Activated CD4-positive, alpha-beta T cell treated with anti-CD3 and anti-CD28 coated beads, Interleukin-10, Interleukin-2, amounts not matched to agents 100 ng/mL and 50 ng/mL, durations not matched to agents 16 hours and 8 hours (primary cell): Measurements from ENCODE around the gene HRH2.
"Not testable (repeated sequence)": the region's sequence is repeated elsewhere in the genome, so short reads cannot be mapped to it uniquely, and the experiment has no call there.

Experiments
- DNase-seq: peaks from one replicate; pipeline ENCODE4 v3.0.0-alpha.2; 2020

The HRH2 gene

DNA sequence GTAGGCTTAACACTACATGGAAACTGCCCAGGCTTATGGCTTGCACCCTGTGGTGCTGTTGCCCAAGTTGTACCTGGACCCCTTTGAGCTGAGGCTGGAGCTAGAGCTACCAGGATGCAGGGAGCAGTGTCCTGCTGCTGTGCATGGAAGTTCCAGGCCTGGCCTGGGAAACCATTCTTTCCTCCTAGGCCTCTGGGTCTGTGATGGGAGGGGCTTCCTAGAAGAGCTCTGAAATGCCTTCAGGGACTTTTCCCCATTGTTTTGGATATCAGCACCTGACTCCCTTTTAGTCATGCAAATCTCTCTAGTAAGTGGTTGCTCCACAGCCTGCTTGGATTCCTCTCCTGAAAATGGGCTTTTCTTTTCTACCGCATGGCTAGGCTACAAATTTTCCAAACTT, 7.9 kb upstream of the HRH2 start:
- DNase-seq: no peak

DNA sequence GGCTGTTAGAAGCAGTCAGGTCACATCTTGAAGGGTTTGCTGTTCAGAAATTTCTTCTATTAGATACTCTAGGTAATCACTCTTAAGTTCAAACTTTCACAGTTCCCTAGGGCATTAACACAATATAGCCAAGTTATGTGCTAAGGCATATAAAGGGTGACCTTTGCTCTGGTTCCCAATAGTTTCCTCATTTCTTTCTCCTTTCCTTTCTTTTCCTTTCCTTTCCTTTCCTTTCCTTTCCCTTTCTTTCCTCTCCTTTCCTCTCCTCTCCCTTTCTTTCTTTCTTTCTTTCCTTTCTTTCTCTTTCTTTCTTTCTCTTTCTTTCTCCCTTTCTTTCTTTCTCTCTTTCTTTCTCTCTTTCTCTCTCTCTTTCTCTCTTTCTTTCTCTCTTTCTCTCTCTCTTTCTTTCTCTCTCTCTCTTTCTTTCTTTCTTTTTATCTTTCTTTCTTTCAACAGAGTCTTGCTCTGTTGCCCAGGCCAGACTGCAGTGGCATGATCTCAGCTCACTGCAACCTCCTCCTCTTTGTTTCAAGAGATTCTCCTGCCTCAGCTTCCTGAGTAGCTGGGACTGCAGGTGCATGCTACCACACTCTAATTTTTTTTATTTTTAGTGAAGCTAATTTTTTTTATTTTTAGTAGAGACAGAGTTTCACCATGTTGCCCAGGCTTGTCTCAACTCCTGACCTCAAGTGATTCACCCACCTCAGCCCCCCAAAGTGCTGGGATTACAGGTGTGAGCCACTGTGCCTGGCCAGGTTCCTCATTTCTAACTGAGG, 7.3 kb upstream of the HRH2 start:
- DNase-seq: not testable (repeated sequence)

DNA sequence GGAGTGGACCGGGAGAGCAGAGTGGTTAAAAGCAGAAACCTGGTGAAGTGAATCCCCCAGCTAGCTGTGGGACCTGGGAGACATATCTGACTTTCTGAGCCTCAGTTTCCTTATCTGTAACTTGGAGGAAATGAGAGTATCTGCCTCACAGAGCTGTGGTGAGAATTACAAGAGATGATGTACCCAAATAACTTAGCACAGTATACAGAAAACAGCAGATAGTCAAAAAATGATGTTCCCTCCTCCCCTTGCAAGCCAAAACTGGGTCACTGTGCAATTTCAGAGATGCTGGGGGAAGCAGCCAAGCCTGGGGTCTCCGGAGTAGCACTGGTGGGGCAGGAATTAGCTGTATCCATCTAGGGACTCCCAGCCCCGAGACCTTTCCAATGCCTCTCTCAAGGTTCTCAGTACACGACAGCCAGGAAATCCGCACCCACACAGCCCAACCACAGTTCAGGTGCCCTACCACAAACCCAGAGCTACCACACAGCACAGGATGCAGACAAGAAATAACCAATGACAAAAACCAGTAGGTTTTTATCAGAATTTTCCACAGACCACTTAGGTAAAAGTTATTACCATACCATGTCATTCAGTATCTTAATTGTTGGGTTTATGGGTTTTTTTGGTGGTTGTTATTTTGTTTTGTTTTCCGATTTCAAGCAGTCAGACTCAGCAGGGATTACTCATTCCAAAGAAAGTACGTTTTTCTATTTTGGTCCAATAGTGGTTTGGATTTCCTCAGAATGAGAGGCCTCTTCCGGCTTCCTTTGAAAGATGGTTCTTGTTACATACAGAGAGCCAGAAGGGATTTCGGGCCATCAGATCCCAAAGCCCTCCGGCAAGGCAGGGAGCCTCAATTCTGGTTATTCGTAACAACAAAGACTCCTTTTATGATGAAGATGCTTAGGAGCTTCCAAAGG, 4.9 kb upstream of the HRH2 start:
- peak; percentile 94 for DNase-seq

DNA sequence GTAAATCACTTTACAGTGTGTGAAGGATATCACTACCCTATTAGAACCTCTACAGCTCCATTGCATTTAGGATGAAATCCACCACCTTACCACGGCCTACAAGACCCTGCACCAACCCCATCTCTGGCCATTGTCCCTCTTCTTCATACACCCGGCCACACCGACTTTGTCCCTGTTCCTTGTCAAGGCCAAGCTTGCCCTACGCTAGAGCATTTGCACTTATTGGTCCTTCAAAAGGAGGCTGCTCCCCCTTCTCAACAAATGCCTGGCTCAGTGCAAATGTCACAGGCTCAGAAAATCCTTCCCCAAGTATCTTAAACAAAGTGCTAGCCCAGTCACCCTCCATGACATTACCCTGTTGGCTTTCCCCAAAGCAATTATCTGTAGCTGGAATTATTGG, 4.1 kb upstream of the HRH2 start:
- DNase-seq: no peak

DNA sequence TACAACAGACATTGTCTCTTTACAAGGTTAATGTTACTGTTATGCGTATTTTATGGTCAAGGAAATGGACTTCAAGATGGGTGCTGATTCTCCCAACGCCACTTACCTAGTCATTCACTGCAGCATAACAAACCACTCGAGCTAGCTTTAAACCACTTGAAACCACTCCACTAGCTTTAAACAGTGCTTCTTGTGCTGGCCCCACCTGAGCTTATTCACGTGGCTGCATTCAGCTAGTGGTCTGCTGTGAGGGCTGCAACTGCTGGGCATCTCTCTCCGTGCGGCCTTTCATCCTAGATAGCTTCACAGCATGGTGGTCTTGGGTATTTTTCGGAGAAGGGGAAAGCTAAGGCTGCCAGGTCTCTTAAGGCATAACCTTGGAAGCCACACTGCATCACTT, 3.5 kb upstream of the HRH2 start:
- peak; percentile 22 for DNase-seq

DNA sequence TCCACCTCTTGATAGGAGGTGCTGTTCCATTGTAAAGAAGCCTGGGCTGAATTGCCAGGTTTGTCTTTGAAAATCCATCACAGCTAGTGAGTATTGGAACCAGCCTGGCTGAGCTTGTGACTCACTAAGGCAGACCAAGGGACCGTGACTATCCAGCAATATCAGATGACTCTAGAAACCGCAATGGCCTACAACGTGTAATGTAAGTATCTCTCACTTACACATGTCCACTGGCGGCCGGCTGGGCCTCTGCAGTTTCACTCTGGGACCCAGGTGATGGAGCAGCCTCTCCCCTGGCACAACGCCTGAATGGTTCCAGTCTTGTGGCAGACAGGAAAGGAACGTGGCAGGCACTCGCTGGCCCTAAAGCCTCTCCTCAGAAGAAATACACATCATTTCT, 3.1 kb upstream of the HRH2 start:
- peak; percentile 63 for DNase-seq

DNA sequence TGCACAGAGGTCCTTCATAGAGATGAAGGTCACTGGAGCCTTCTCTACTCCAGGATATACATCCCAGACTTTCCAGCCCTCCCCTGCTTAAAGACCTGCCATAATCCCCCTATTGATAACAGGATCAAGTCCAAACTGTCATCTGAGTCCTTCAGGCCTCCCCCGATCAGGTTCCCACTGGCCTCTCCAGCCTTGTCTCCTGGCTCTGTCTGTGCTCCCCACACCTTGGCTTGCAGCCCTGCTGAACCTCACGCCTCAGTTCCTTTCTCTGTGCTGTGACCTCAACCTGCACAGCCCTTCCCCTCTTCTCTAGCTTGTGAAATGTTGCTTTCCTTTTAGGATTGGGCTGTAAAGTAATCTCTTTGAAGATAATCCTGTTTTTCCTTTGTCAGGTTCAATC, 2.5 kb upstream of the HRH2 start:
- peak; percentile 25 for DNase-seq

DNA sequence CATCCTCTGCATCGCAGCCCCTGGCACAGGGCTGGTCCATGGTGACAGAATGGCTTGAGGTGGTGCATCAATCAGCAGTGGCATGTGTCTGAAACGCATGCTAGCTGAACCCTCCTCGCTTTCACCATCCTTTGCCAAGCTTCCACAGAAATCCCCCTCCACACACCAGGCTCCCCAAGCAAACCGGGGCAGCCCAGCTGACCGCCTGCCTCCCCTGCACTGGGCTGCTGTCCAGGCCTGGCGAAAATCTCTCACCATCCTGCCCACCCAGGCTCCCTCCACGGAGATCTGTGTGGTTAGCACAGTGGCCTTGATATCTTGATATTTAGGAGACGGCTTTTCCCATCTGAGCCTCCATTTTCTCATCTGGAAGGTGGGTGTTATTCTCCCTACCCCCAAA, 905 bp upstream of the HRH2 start:
- no peak for DNase-seq

DNA sequence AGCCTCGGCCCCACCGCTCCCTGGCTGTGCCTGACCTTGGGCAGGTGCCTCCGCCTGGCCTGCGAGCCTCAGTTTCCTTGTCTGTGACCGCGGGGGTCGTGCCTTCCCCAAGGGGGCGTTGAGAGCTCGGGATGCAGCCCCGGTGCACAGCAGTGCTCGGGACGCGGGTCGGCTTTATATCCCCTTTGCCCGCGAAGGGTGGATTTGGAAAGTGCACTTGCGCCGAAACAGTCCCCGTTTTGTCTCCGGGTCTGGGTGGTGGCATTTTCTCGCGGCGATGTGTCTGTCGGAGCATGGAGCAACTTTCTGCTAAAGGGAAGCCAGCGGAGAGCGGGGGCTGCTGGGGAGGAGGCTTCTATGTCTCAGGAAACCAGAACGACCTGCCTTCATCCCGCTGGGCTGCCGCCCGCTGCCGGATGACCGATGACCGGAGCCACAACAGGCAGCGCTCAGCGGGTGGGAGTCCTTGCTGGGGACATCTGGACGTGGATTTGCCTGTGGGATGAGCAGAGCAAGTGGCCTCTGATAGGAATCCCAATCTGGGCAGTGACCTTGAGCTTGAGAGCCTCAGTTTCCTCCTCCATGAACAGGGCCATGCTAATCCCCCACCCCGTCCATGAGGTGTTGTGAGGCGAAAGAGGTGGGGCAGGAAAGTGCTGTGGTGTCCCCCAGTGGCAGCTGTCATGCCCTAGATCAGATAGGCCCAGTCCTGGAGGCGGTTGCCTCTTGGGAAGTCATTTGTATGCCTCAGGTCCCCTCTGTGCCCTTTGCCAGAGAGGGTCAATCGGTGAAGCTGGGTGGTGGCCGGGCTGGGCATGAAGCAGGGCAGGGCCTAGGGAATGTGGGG, 651 bp downstream of the HRH2 start:
- peak; percentile 51 for DNase-seq

DNA sequence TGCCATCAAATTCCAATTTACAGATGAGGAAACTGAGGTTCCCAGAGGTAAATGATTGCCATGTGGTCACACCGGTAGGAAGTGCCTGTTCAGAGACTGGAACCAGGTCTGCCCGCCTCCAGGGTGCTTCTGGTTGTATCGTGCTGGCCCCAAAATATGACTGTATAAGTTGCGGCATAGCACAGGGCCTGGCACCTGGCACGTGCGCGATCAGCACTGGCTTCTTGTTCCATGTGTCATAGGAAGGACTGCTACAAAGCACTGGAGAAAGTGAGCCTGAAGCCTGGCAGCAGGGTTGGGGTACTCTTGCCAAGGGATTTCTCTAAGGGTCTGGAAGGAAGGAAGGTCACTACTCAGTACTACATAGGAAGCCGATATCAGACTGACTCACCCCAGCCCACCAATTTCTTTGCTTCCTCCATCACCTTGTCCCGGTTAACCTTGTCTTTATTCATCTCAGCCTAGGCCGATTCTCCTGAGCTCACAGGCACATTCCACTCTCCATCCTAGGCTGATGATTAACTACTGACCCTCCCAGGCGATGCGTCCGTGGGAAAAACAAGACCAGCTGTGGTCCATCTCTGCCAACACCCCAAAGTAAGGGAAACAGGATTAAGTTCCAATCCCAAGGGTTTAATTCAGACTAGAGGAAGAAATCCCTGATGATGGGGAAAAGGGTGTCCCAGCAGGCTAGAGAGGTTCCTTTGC, 1.8 kb downstream of the HRH2 start:
- DNase-seq: no peak

DNA sequence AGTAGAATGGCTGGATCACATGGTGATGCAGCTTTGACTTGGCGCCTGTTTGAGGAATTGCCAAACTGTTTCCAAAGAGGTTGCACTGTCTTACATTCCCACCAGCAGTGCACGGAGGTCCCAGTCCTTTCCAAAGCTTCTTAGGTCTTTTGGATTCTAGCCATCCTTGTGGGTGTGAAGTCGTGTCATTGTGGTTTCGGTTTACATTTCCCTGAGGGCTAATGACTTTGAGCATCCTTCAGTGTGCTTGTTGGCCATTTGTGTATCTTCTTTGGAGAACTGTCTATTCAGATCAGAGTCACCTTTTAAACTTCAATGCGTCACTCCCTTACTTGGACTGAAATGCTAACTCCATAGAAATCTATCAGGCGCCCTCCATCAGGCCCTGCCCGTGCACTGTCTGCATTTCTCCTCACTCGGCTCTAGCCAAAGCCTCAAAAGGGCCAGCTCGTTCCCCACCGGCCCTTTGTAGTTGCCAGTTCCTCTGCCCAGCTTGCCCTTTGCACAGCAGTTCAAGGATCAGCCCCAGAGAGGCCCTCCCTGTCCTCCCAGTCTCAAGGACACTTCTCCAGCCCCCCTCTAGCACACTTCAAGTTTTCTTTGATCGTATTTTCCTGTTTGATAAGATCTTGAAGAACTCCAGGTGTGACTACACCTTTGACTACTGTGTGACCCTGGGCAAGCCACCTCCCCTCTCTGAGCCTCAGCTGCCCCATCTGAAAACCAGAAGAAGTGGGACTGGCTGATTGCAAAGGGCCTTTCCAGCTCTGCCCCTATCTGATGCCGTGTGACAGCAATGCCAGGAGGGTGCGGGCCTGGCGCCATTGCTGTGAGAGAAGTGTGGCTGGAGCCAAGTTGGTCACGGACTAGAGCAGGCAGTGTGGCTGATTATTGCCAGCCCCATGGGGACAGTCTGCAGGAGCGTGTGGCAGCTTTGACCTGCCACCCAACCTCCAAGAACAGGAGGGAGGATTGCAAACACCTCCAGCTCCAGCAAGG, 5.6 kb downstream of the HRH2 start:
- DNase-seq: no peak

DNA sequence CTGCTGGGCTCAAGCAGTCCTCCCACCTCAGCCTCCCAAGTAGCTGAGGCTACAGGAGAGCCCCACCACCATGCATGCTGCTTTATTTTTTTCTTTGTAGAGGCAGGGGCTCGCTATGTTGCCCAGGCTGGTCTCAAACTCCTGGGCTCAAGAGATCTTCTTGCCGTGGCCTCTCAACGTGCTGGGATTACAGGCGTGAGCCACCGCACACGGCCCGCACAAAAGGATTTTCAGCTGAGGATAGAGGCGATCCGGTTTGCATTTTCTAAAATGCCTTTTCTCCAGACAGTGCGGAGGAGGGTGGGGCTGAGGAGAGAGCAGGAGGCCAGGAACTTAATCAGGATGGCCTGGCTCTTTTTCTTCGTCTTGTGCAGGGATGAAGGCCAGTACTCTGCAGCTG, 6.9 kb downstream of the HRH2 start:
- no peak for DNase-seq

DNA sequence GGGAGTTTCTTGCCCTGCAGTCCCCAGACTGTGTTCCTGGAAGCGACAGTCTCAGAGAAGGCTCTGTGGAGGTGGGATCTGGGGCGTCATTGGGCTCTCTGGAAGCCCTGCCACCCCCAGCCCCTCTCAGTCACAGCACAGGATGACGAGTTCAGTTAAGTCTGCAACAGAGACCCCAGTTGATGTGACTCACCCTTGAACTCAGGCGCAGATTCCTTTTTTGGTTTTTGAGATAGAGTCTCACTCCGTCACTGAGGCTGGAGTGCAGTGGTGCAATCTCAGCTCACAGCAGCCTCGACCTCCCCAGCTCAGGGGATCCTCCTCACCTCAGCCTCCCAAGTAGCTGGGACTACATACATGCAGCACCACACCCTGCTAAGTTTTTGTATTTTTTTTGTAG, 8.3 kb downstream of the HRH2 start:
- DNase-seq: no peak

DNA sequence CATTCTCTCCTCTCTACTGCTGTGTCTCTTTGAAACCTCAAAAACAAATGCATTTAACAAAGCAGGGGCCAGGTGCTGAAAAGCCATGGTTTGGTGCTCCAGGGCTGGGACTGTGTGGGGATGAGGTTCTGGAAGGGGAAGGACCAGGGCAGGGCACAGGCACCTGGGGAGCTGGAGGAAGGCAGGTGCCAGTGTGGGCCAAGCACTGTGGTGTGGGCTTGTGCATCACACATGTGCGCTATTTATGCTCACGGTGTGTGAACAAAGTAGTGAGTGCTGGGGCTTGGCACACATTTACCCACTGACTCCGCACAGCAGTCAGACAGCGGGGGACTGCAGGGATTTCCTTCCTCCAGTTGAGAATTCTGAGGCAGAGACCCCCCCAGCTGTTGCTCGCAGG, 10.1 kb downstream of the HRH2 start:
- no peak for DNase-seq

DNA sequence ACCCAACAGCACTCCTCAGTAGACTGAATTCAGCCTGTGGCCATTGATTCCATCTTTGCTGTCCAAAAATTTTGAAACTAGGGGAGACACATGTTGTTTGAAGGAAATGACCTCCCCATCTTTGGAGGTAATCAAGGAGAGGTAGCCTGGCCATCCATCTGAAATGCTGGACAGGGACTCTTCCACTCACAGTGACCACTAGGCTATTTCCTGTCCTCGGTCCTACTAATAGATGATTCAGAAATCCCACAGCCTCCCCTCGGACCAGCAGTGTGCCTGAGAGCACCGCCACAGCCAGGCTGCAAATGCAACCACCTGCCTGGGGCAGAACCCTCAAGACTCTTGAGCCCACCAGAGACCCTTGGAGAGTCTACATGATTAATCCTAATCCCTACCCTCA, 12.5 kb downstream of the HRH2 start:
- DNase-seq: no peak

DNA sequence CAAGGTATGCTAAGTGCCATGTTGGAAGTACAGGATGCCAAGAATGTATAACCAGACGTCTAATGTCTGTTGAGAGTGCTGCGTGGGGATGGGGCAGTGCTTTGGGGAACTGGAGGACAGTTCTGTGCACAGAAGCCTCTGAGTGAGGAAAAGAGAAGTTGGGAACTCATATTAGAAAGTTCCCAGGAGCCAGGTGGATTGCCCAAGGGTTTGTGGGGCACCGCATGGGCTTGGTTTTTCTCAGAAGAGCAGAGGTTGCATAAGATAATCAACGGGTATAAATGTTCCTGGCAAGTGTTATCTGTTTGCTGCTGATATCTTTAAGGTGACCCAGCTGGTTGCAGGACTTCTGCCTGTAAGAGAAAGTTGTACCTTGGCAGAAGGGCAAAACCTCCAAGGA, 13.1 kb downstream of the HRH2 start:
- DNase-seq: no peak

DNA sequence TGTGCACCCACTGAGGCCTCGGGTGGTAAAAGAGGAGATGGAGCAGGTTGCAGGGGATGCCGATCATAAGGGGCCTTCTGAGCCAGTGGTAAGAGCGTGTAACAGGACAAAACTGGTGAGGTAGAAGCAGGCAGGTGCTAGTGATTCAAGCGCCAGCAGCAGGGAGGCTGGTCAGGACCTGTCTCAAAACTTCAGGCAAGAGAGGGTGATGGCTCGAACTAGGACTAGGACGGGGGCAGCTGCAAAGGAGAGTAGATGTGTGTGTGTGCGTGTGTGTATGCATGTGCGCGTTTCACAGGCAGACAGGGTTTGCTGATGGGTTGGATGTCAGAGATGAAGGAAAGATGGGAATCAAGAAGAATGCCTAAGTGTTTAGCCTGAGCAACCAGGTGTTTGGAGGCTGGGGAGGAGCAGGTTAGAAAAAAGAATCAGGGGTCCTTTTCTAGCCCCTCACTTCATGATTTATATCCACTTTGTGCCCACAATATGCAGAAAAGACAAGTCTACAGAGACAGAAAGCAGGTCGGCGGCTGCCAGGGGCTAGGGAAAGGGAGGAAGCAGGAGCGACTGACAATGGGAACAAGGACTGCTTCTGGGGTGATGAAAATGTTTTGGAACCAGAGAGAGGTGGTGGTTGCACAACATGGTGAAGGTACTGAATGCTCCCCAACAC, 15.2 kb downstream of the HRH2 start:
- no peak for DNase-seq

DNA sequence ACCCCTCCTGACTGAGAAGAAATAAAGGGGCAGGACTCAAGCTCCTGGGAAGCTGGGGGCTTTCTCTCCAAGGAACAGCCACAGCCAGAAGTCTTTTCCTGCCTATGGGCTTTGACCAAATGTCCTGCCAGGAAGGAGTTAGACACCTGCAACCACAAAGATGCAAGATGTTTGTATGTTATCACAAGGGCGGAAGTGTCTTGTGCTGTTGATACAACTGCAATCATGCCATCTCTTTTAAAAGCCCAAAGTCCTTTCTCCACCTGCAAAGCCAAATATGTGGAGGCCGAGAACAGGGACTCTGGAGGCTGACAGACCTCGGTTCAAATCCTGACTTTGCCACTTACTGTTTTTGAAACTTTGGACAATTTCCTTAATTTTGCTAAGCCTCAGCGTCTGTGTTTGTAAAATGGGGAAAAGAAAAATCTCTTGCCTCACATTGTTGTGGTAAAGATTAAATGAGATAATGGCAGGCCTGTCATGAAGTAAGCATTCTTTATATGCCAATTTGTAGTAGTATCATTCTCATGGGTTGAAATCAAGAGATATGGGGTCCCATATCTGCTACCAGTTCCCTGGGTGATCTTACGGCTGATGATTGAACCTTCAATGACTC, 17.0 kb downstream of the HRH2 start:
- no peak for DNase-seq

DNA sequence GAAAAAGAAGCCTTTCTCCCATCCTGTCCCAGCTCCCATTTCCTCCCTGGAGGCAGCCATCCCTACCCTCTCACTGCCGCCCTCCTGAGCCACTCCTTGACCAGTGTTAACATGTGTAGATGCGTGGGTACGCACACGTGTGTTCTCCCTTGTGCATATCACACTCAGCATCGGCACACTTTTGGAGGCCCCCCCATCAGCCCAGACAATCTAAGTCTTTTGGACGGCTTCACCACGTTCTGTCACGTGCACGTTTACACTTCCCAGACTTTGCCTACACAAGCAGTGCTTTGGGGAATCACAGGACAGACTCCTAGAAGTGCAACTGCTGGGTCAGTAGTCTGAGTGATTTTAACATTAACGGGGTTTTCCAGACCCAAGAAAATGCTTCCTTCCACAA, 18.0 kb downstream of the HRH2 start:
- DNase-seq: no peak

DNA sequence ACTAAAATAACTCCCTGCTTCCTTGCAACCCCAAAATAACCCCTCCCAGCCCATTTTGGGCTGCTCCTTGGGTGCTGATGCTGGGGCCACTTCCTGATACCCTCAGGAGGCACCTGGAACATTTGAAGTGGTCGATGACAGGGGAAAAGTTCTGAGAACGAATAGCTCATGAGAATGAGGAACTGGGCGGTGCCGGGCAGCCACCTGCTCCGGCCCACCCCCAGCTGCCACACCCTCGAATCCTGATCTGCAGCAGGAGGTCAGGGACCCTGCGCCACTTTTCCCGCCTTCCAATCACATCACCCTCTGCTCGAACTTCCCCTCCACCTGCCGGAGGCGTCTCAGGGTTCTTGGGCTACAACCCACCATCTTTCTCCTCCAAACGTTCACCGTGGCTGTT, 19.7 kb downstream of the HRH2 start:
- no peak for DNase-seq
